Measurements from ENCODE around the gene LRRC75B. TPM values are rescaled to one million over a fixed set of nuclear protein-coding genes. Genes with fewer than 3 reads are reported as not detected.

Gene LRRC75B
- total RNA-seq, 1 donor from 2014 or later = 10.8 TPM

DNA sequence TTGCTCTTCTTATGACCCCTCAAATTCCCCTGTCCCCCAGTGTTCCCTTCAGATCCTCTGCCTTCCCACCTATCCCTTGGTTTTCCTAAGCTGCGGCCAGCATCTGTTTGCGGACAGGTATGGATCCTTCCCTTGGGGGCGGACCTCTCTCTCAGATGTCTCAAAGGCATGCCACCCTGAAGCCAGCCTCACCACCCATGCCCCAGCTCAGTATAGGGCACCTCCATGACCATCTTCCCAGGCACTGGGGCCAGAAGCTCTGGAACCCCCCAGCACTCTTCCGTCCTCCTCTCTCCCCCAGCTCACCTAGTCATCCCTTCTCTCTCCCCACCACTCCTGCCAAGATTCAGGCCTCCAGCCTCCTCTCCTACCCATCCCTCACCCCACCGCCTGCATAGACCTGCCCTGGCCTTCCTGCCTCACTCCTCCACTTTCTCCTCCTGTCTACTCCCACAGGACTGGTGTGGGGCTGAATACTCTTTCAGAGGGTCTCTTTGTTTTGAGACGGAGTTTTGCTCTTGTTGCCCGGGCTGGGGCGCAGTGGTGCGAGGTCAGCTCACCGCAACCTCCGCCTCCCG lies 2.2 kb downstream of the LRRC75B start:
- Histone ChIP-seq H3K27ac (no peak overlapping the region), H3K27me3 (no peaks in the 10 kb centered on the region), H3K4me3 (no peak overlapping the region), H3K9me3 (no peaks in the 10 kb centered on the region), H3K4me1 (peaks cover 13% of the 10 kb centered on the region), H3K36me3 (no peaks in the 10 kb centered on the region)
- ATAC-seq (no peak), DNase-seq (no peak)
- intact Hi-C loops (cut with DNase I) = no loop called here
- TF ChIP-seq, protein P1, sequence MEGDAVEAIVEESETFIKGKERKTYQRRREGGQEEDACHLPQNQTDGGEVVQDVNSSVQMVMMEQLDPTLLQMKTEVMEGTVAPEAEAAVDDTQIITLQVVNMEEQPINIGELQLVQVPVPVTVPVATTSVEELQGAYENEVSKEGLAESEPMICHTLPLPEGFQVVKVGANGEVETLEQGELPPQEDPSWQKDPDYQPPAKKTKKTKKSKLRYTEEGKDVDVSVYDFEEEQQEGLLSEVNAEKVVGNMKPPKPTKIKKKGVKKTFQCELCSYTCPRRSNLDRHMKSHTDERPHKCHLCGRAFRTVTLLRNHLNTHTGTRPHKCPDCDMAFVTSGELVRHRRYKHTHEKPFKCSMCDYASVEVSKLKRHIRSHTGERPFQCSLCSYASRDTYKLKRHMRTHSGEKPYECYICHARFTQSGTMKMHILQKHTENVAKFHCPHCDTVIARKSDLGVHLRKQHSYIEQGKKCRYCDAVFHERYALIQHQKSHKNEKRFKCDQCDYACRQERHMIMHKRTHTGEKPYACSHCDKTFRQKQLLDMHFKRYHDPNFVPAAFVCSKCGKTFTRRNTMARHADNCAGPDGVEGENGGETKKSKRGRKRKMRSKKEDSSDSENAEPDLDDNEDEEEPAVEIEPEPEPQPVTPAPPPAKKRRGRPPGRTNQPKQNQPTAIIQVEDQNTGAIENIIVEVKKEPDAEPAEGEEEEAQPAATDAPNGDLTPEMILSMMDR (IDR thresholded peaks at IDR 0.05) = no peak

DNA sequence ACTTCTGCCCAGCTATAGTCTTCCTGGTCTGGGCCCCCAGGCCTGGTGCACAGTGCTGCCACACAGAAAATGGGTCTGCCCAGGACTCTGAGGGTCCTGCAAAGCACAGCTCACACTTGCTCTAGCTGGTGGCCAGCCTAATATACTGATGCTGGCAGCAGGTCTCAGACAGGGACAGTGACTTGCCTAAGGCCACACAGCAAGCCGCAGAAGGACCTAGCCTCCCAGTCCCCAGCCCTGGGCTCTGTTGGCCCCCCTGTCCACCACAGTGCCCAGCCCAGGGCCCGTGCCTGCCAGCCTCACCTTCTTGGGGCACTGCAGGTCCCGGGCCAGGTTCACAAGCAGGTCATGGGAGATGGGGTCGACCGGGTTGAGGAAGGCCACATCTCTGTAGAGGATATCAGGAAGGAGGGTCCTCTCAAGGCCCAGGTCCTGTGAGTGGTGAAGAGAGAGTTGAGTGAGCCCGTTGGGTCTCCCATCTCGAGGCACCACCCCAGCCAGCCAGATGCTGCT lies 3.3 kb downstream of the LRRC75B start:
- Histone ChIP-seq H3K4me1 (peaks cover 9% of the 10 kb centered on the region), H3K9me3 (no peaks in the 10 kb centered on the region), H3K36me3 (no peaks in the 10 kb centered on the region), H3K27me3 (no peaks in the 10 kb centered on the region), H3K4me3 (no peak overlapping the region), H3K27ac (no peak overlapping the region)
- no peak for ATAC-seq
- no peak for DNase-seq
- intact Hi-C loops (cut with DNase I) = no loop called here
- TF ChIP-seq, protein P1 (IDR thresholded peaks at IDR 0.05) = no peak

DNA sequence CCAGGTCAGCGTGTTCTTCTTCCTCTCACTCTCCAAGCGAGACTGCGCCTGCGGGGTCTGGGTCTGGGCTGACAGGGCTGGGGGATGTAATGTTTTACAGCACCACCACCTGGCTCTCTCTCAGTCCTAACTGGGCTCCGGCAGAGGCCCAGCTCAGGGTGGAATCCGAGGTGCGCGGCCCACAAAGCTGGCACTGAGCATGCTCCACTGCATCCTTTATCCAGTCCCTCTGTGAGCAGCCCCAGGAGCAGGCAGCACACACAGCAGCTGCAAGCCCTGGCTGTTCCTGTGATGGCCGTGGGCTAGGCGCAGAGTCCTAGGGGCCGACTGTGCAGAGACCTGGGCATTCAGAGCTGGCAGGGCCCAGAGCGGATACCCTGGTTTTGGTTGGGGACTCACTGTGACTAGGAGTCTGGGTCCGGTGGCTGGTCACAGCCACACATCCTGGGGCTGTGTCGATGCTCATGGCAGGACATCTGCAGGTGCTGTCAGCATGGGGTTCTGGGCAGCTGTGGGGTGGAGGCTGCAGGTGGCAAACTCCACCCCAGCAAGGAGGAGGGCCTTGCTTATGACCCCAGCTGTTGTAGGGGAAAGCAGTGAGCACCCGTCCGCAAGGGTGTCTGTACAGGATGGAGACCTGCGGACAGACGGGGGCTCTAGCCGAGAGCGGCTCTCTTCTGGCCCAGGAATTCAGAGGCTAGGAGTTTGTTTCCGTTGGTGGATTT lies 4.0 kb downstream of the LRRC75B start:
- H3K9me3 ChIP-seq = no peaks in the 10 kb centered on the region
- DNase-seq = no peak
- no peaks in the 10 kb centered on the region for H3K27me3 ChIP-seq
- peaks cover 6% of the 10 kb centered on the region for H3K4me1 ChIP-seq
- H3K4me3 ChIP-seq = no peak overlapping the region
- no peak for ATAC-seq
- TF ChIP-seq, protein P1 (IDR thresholded peaks at IDR 0.05) = no peak
- intact Hi-C loops (cut with DNase I) = no loop called here
- no peak overlapping the region for H3K27ac ChIP-seq
- no peaks in the 10 kb centered on the region for H3K36me3 ChIP-seq

DNA sequence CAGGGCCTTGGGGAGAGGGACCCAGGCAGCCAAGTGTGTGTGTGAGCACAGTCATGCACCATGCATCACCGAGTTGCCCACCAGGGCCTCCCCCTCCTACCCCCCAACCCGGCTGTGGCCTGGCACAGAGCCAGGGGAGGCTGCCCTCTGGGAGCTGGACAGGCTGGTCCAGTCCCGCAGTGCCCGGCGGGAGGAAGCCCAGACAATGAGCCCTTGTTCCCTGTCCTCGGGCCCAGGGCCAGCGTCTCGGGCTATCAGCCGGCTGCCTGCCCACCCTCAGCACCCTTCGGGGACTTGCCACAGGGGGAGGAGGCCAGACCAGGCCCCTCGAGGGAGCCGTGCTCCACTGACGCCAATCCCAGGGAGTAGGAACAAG lies 4.5 kb downstream of the LRRC75B start:
- no peak for ATAC-seq
- no peak overlapping the region for H3K4me3 ChIP-seq
- no peaks in the 10 kb centered on the region for H3K27me3 ChIP-seq
- intact Hi-C loops (cut with DNase I) = no loop called here
- TF ChIP-seq, protein P1 (IDR thresholded peaks at IDR 0.05) = no peak
- no peak for DNase-seq
- no peaks in the 10 kb centered on the region for H3K9me3 ChIP-seq
- H3K36me3 ChIP-seq = no peaks in the 10 kb centered on the region
- H3K27ac ChIP-seq = no peak overlapping the region
- peaks cover 2% of the 10 kb centered on the region for H3K4me1 ChIP-seq

DNA sequence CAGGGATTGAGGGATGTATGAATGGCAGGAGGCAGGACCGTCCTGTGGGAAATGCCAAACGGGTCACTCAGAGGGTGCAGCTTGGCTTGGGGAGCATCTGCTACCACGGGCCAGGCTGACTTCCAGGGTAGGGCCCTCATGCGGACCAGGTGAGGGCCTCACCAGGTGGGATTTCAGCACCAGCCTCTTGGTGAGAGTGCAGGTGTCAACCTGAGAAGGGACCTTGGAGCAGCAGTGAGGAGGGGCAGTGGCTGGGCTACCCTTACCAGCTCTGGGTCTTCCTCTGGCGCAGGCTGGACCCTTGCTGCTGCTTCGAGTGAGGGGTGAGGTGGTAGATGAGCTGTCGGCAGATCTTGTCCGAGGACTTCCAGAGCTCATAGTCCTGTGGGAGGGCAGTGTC lies 4.9 kb downstream of the LRRC75B start:
- DNase-seq (no peak), ATAC-seq (no peak)
- Histone ChIP-seq H3K4me3 (no peak overlapping the region), H3K36me3 (no peaks in the 10 kb centered on the region), H3K9me3 (no peaks in the 10 kb centered on the region), H3K4me1 (no peaks in the 10 kb centered on the region), H3K27me3 (no peaks in the 10 kb centered on the region), H3K27ac (no peak overlapping the region)
- TF ChIP-seq, protein P1 (IDR thresholded peaks at IDR 0.05) = no peak
- intact Hi-C loops (cut with DNase I) = no loop called here
